K562 (cell line): Measurements from ENCODE around the gene TMEM167B. TPM values are rescaled to one million over a fixed set of nuclear protein-coding genes. Genes with fewer than 3 reads are reported as not detected.

Experiments used
- AFF4 ChIP-seq: sonication (generic); formaldehyde crosslinking; IDR thresholded peaks from 2 replicates; pipeline ENCODE4 v1.8.0; 2023; ENCODE audit warnings: mild to moderate bottlenecking, missing genetic modification reagents
- ARID1B ChIP-seq: fragments of 450-650 bp; IDR thresholded peaks from 2 replicates; pipeline ENCODE4 v1.6.1; 2016; ENCODE audit warnings: antibody characterized with exemption, mild to moderate bottlenecking, inconsistent platforms
- ARNT ChIP-seq, 2 experiments: fragments of 450-650 bp; IDR thresholded peaks; 2 replicates each; pipeline ENCODE4 v1.6.1; 2016; ENCODE audit warnings: mild to moderate bottlenecking in 1 of 2
- E2F1 ChIP-seq: sonication (generic); formaldehyde crosslinking; IDR thresholded peaks from 2 replicates; pipeline ENCODE4 v1.8.1; 2023; ENCODE audit warnings: mild to moderate bottlenecking, missing genetic modification reagents, moderate library complexity
- GTF2F1 ChIP-seq: IDR thresholded peaks from 2 replicates; pipeline ENCODE4 v1.6.1; 2011; ENCODE audit warnings: low read depth, low read length, improper control_type of control experiment
- HES1 ChIP-seq: fragments of 450-650 bp; IDR thresholded peaks from 2 replicates; pipeline ENCODE4 v1.6.1; 2016; ENCODE audit warnings: low read depth, mild to moderate bottlenecking, moderate library complexity
- LARP7 ChIP-seq: fragments of 450-650 bp; IDR thresholded peaks from 2 replicates; pipeline ENCODE4 v1.6.1; 2016
- NCOA1 ChIP-seq: fragments of 450-650 bp; IDR thresholded peaks from 2 replicates; pipeline ENCODE4 v1.6.1; 2016; ENCODE audit warnings: low read depth
- SAP30 ChIP-seq: fragments of 200-600 bp; sonication (generic); IDR thresholded peaks from 2 replicates; pipeline ENCODE4 v1.6.1; 2012; ENCODE audit warnings: borderline replicate concordance, low read depth, mild to moderate bottlenecking, moderate library complexity, low read length, control low read depth, inconsistent platforms; ENCODE audit not compliant: insufficient read depth, poor library complexity, severe bottlenecking
- SREBF2 ChIP-seq: sonication (generic); formaldehyde crosslinking; IDR thresholded peaks from 2 replicates; pipeline ENCODE4 v1.4.0; 2020; ENCODE audit warnings: mild to moderate bottlenecking, missing genetic modification reagents
- SRSF1 ChIP-seq: fragments of 200-400 bp; formaldehyde crosslinking; IDR thresholded peaks from 2 replicates; pipeline ENCODE4 v1.6.1; 2017; ENCODE audit warnings: mild to moderate bottlenecking, low read depth, low read length, moderate library complexity
- TFAP4 ChIP-seq: sonication (generic); formaldehyde crosslinking; IDR thresholded peaks from 2 replicates; pipeline ENCODE4 v1.8.0; 2022; ENCODE audit warnings: missing genetic modification reagents, mild to moderate bottlenecking, moderate library complexity, borderline replicate concordance
- TSC22D4 ChIP-seq: fragments of 450-650 bp; IDR thresholded peaks from 2 replicates; pipeline ENCODE4 v1.6.1; 2016; ENCODE audit warnings: missing genetic modification characterization, missing biosample characterization, control low read depth
- ZBTB1 ChIP-seq: sonication (generic); formaldehyde crosslinking; IDR thresholded peaks from 2 replicates; pipeline ENCODE4 v1.8.1; 2023; ENCODE audit warnings: missing genetic modification reagents, low read depth, mild to moderate bottlenecking, borderline replicate concordance
- ZBTB33 ChIP-seq: sonication (generic); formaldehyde crosslinking; IDR thresholded peaks from 2 replicates; pipeline ENCODE4 v1.8.1; 2023; ENCODE audit warnings: mild to moderate bottlenecking, missing genetic modification reagents
- ZEB2 ChIP-seq: fragments of 450-650 bp; IDR thresholded peaks from 2 replicates; pipeline ENCODE4 v1.6.1; 2016
- ZNF143 ChIP-seq: sonication (generic); formaldehyde crosslinking; IDR thresholded peaks from 2 replicates; pipeline ENCODE4 v1.9.0; 2022; ENCODE audit warnings: mild to moderate bottlenecking, missing genetic modification reagents
- polyA plus RNA-seq, 8 experiments: library from polyadenylated mRNA; depleted of rRNA in 4 of 8; stranded (reverse) in 5 of 8; unstranded in 3 of 8; fragments of >200 nt; fragmentation: Nextera tagmentation in 2 of 8; fragmentation: Illumina TruSeq in 1 of 8; extraction: Ambion mirVana in 2 of 8; extraction: Trizol in 1 of 8; gene quantifications; 2 replicates each; pipeline versions ENCODE4 v1.2.1 to v1.2.3, GENCODE V29; 2011 to 2014; ENCODE audit warnings: inconsistent platforms in 1 of 8, missing spikeins in 1 of 8
- total RNA-seq, 7 experiments: library from RNA; depleted of rRNA in 6 of 7; stranded (reverse); fragments of >200 nt in 6 of 7; fragmentation: Illumina TruSeq in 2 of 7; extraction: Trizol in 2 of 7; gene quantifications; 2 replicates each; pipeline versions ENCODE4 v1.2.1 to v1.2.3, GENCODE V29; 2011 to 2021; ENCODE audit warnings: low replicate concordance in 1 of 7

Gene TMEM167B
- total and polyA plus RNA-seq, 9 of the 15 experiments (the other 6 are each of a cell fraction or from before 2014, with no cell fraction given) = 17.2 to 36.4 (median 32.2) TPM

- TF ChIP-seq SRSF1 (0 out of 2 replicates have a peak, but pooled peaks have one; percentile 80), ZNF143 (CRISPR knock-in tag) (peak; percentile 89), TSC22D4 (tag) (no peak), NCOA1 (0 out of 2 replicates have a peak, but pooled peaks have one; percentile 61), ZBTB1 (CRISPR knock-in tag) (peak; percentile 92), SAP30 (peak; percentile 84), ZBTB33 (peak; percentile 82; the same call in 1 of the 2 replicates), TFAP4 (CRISPR knock-in tag) (peak; percentile 93), ARID1B (peak; percentile 70), E2F1 (peak; percentile 86), LARP7 (no peak), AFF4 (CRISPR knock-in tag) (peak; percentile 99), SREBF2 (CRISPR knock-in tag) (no peak), ARNT (IDR thresholded peaks at IDR 0.05) (peak; percentile 91 to 93), ZEB2 (no peak), GTF2F1 (peak; percentile 90), HES1 (peak; percentile 99)
These were observed 9.6 kb downstream of the TMEM167B start (continued) for GRCh38 chr1:109099938-109100773.
